T1000 (cell line): ENCODE measurements around the gene GRID2.

Experiments
- DNase-seq: peaks from one replicate; lab custom pipeline; 2025; ENCODE audit warnings: mixed read lengths; lab: John Stamatoyannopoulos, UW

The GRID2 gene

GRCh38 chr4:92679149-92679548, 375.4 kb downstream of the GRID2 start:
- DNase-seq = no peak

- no peak for DNase-seq
Observed at GRCh38 chr4:92714640-92715039, 410.9 kb downstream of the GRID2 start.

GRCh38 chr4:92733231-92733630, 429.5 kb downstream of the GRID2 start:
- no peak for DNase-seq

GRCh38 chr4:92735025-92735665, 431.4 kb downstream of the GRID2 start:
- DNase-seq = no peak

GRCh38 chr4:92760433-92760832, 456.7 kb downstream of the GRID2 start:
- DNase-seq = no peak

GRCh38 chr4:92776080-92776479, 472.3 kb downstream of the GRID2 start:
- no peak for DNase-seq

- DNase-seq = no peak
Observed at GRCh38 chr4:92789741-92790140, 486.0 kb downstream of the GRID2 start.

- DNase-seq = no peak
Observed at GRCh38 chr4:92791871-92792440, 488.2 kb downstream of the GRID2 start.

GRCh38 chr4:92809381-92809780, 505.6 kb downstream of the GRID2 start:
- DNase-seq = no peak

- no peak for DNase-seq
Observed at GRCh38 chr4:92812652-92813051, 508.9 kb downstream of the GRID2 start.

- DNase-seq = no peak
Observed at GRCh38 chr4:92814677-92815076, 510.9 kb downstream of the GRID2 start.

- no peak for DNase-seq
Observed at GRCh38 chr4:92825256-92825655, 521.5 kb downstream of the GRID2 start.

GRCh38 chr4:92825791-92826190, 522.0 kb downstream of the GRID2 start:
- no peak for DNase-seq

GRCh38 chr4:92830771-92831170, 527.0 kb downstream of the GRID2 start:
- no peak for DNase-seq

GRCh38 chr4:92840880-92841279, 537.1 kb downstream of the GRID2 start:
- DNase-seq = no peak

- DNase-seq = no peak
Observed at GRCh38 chr4:92843784-92844183, 540.0 kb downstream of the GRID2 start.

GRCh38 chr4:92847026-92847425, 543.3 kb downstream of the GRID2 start:
- no peak for DNase-seq

GRCh38 chr4:92862509-92862908, 558.7 kb downstream of the GRID2 start:
- DNase-seq = no peak

- DNase-seq = no peak
Observed at GRCh38 chr4:92864096-92864495, 560.3 kb downstream of the GRID2 start.

GRCh38 chr4:92872604-92873003, 568.8 kb downstream of the GRID2 start:
- DNase-seq = no peak

GRCh38 chr4:92885632-92886031, 581.9 kb downstream of the GRID2 start:
- no peak for DNase-seq

GRCh38 chr4:92952426-92952825, 648.7 kb downstream of the GRID2 start:
- no peak for DNase-seq

GRCh38 chr4:92952897-92953296, 649.1 kb downstream of the GRID2 start:
- DNase-seq = no peak

GRCh38 chr4:92953462-92953861, 649.7 kb downstream of the GRID2 start:
- DNase-seq = no peak
